Inflammatory macrophage (primary cell): Measurements from ENCODE around the gene TEX10.
"Not testable (repeated sequence)": the region's sequence is repeated elsewhere in the genome, so short reads cannot be mapped to it uniquely, and the experiment has no call there.

Experiments used
- DNase-seq, 2 donors: peaks; one replicate each; pipeline ENCODE4 v3.0.0-alpha.2; 2020 to 2022

Gene TEX10

DNA sequence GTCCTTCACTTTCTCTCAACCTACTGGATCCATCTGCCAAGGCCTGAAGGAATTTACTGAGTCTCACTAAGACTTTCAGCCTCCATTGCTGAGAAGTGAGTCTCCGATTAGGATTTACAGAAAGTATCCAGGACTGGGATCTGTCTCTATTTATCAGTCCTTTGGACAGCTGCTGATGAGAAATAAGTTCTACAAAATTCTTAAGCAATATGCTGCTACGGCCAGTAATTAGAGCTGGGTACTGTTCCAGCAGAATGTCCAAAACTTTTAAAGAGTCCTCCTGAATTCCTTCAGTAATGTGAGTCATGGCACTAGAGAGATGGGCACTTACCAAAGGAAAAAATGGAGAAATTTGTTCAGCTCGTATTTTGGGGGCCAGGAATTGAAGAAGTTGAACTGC is 5.9 kb downstream of the TEX10 start:
- no peak for DNase-seq

- DNase-seq, result no peak
Observed at GRCh38 chr9:100341889-100342288, 10.9 kb downstream of the TEX10 start.

GRCh38 chr9:100340224-100340623 is 12.5 kb downstream of the TEX10 start:
- DNase-seq, result no peak

GRCh38 chr9:100338736-100339135 is 14.0 kb downstream of the TEX10 start:
- not testable (repeated sequence) for DNase-seq

DNA sequence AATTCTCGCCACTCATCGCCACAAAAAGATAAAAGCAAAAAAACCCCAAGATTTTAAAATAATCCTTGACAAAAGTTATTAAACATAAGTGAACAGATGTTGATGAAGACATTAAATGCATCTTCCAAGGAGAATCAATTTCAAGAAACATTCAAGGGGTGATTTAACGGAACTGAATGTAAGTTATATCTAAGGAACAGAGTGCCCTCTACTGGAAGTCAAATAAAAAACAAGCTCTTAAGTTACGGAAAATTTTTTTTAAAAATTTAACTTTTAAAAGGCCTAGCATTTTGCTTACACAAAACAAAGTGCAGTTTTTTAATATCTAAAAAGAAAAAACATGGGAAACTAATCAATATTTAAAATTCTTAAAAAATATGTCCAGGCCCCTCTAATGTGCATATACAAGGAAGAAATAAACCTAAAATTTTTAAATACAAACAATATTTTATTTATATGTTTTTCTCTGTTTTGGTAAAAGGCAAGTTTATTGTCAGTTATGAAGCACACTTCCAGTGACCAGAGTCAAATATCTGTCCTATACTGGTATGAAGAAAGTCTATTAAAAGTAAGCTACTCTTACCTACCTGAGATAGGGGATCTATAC is 28.0 kb downstream of the TEX10 start:
- DNase-seq, result peak in 1 of 2 donors; percentile 55

- DNase-seq, result peak; percentile 44 to 45
Observed at GRCh38 chr9:100322954-100323536, 29.7 kb downstream of the TEX10 start.

- no peak for DNase-seq
Observed at GRCh38 chr9:100317706-100318105, 35.0 kb downstream of the TEX10 start.

- DNase-seq, result no peak
Observed at GRCh38 chr9:100315561-100315960, 37.2 kb downstream of the TEX10 start.

GRCh38 chr9:100309992-100310391 is 42.8 kb downstream of the TEX10 start:
- DNase-seq, result no peak

DNA sequence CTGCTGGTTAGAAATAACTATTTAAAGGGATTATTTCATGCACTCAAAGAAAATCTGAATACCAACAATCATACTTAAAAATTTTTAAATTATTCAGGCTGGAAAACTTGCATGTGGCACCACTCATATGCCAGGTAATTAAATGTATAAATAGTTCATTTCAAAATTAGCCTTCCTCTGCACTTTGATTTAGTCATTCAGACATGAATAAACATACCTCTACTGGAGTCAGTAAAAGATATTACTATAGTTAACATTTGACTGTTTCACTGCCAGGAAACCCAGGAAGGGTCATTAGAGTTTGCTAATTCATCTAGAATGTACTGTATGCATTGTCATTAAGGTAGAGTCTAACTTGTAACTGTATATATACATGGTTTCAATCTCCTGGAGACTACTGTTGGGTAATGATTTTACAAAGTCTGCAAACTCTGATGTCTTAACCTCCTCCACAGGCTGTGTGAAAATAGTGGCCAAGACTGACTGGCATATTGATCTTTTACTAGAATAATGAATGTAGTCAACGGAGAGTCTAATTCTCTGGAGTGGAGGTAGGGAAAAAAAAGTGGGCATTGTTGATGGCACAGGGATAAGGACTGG is 43.7 kb downstream of the TEX10 start:
- DNase-seq, result no peak

DNA sequence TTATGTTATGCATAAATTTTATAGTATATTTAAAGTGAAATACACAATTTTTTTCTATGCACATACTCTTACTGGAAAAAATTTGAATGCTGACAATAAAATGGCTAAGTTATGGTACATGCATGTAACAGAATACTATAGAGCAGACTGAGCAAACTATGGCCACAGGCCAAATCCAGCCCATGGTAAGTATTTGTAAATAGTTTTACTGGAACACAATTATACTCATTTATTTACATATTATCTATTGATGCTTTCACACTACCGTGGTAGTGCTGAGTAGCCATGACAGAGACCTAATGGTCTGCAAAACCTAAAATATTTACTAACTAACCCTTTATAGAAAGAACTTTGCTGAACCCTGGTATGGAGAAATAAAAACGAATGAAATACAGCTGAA is 45.7 kb downstream of the TEX10 start:
- no peak for DNase-seq

GRCh38 chr9:100306283-100306682 is 46.5 kb downstream of the TEX10 start:
- DNase-seq, result no peak

DNA sequence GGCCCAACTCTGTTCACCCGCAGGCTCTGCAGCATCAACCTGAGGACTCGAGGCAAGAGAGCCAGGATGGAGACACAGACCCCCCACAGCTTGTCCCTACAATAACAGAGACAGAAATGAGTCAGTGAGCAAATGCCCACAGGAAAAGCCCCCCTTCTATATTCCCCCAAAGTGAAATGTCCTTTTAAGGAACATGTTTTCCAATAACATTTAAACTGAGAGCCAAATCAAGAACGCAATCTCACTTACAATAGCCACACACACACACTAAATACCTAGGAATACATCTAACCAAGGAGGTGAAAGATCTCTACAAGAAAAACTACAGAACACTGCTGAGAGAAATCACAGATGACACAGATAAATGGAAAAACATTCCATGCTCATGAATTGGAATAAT is 49.0 kb downstream of the TEX10 start:
- no peak for DNase-seq

DNA sequence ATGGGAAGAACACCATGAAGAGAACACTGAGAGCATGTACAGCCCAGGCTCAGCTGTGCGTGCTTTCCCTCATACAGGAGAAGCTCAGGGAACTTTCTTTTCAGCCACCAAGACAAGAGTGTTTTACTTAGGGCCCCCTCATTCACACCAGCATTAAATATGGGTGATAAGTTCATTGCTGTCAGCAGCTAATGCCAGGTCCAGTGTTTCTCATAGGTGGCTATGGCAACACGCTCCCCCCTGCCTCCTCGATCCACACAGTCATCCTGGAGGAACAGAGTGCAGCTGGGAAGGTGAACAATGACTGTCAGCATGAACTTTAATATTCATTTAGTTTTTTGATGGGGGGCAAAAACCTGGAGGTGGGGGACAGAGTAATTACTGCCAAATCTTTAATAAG is 54.4 kb downstream of the TEX10 start:
- no peak for DNase-seq

DNA sequence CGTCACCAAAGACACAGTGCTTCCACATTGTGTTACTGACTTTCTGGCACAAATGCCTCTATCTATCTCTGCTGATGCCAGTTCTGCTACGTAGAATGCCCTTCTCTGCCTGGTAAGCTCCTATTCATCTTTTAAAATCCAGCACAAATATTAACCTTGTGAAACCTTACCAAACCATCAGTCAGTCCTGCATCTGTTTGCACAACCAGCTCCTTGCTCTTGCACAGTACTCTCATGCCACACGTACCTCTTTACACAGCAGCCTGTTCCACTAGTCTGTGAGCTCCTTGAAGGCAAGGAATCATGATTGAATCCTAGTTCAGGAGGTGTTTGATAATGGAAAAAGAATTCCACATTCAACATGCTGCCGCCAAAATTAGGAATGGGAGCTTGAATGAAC is 56.3 kb downstream of the TEX10 start:
- no peak for DNase-seq

GRCh38 chr9:100295240-100295639 is 57.5 kb downstream of the TEX10 start:
- no peak for DNase-seq

GRCh38 chr9:100294806-100295205 is 57.9 kb downstream of the TEX10 start:
- no peak for DNase-seq

GRCh38 chr9:100294341-100294740 is 58.4 kb downstream of the TEX10 start:
- no peak for DNase-seq

GRCh38 chr9:100292414-100292813 is 60.3 kb downstream of the TEX10 start:
- no peak for DNase-seq

DNA sequence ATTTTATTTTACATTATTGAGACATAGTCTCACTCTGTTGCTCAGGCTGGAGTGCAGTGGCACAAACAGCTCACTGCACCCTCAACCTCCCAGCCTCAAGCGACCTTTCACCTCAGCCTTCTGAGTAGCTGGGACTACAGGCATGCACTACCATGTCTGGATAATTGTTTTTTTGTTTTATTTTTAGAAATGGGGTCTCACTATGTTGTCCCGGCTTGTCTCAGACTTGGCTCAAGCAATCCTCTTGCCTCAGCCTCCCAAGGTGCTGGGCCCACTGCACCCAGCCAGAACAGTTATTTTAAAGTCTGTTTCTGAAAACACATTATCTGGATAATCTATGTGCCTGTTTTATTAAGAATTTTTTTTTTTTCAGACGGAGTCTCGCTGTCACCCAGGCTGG is 62.0 kb downstream of the TEX10 start:
- no peak for DNase-seq

DNA sequence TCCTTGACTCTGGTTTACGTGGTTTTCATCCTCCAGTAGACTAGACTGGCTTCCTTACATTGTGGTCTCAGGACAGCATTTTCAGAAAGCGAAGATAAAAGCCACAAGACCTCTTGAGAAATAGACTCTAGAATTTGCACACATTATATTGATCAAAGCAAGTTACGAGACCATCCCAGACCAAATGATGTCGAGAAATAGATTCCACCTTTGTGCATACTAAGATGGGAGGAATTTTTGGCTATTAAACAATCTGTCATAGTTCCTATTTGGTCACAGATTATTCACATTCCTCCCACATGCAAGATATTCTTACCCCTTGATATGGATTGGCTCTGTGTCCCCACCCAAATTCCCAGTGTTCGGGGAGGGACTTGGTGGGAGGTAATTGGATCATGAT is 65.6 kb downstream of the TEX10 start:
- DNase-seq, result no peak

GRCh38 chr9:100286257-100286656 is 66.5 kb downstream of the TEX10 start:
- DNase-seq, result peak in 1 of 2 donors; percentile 24

DNA sequence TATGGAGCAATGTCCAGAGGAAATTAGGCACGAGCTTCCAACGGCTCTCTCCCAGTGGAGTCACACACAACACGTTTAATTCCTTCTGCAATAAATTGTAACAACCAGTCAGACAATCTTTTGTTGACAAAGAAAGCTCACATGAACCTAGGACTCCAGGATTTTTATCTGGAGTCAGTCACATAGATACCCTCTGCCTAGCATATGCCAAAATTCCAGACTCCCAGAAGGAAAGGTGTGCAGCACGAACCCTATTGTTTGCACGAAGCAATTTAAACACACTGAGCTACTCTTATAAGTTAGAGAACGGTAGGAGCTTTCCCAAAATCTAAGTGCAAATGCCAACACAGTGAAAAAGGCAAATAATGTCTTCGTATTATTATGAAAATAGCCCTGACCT is 67.1 kb downstream of the TEX10 start:
- no peak for DNase-seq

- no peak for DNase-seq
Observed at GRCh38 chr9:100285080-100285479, 67.7 kb downstream of the TEX10 start.

DNA sequence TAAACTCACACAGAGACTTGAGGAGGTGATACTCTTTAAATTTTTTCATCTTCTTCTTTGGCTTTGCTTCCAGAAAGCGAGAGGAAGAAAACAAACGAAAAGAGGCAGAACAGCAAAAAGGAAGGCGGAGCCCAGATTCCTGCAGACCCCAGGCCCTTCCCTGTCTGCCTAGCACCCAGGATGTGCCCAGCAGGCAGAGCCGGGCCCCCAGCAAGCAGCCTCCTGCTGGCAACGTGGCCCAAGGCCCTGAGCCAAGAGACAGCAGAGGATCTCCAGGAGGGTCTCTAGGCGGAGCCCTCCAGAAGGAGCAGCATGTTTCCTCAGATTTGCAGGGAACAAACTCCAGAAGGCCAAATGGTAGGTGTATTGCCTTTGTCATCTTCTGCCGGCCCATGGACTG is 68.5 kb downstream of the TEX10 start:
- DNase-seq, result no peak
